Cerebellar cortex (tissue), 1 donor: Measurements from ENCODE around the gene ANKRD29.

Experiments used
- DNase-seq: peaks from one replicate; pipeline ENCODE4 v3.0.0-alpha.2; 2015; ENCODE audit warnings: low spot score

Gene ANKRD29

GRCh38 chr18:23684515-23685197 is 21.9 kb upstream of the ANKRD29 start:
- DNase-seq = no peak

DNA sequence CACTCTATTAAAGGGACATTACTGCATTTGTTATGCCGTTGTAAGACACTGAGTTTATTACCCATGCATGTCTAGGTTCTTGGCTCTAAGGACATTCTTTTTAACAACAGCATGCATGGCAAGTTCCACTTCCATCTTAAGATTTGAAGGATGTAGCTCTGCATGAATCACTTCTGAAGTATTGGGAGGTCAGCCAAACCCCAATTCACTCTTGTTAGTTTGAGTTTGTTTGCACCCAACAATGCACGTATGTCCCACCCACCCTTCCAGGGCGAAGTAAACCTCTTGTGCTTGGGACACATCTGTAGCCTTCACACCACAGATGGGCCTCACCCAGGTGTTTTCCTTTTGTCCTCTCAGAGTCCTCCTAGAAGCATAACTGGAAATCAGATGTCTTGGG is 21.0 kb upstream of the ANKRD29 start:
- no peak for DNase-seq

DNA sequence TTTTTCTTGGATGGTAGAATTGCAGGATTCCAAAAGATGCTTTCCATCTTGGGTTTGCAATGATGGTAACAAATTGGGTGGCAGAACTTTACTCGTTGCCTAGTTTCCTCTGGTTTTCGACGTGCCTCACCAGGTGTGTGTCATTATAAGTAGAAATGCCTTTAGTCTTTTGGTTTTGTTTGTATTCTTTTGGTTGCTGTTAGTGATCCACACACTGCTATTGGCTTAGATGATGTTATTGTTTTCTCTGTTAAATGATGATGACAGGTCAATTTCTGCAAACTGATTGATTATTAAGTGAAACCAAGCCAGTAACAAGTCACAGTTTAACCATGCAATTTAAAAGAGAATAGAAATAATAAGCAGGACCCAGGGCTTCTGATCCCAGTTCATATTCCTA is 20.4 kb upstream of the ANKRD29 start:
- no peak for DNase-seq

DNA sequence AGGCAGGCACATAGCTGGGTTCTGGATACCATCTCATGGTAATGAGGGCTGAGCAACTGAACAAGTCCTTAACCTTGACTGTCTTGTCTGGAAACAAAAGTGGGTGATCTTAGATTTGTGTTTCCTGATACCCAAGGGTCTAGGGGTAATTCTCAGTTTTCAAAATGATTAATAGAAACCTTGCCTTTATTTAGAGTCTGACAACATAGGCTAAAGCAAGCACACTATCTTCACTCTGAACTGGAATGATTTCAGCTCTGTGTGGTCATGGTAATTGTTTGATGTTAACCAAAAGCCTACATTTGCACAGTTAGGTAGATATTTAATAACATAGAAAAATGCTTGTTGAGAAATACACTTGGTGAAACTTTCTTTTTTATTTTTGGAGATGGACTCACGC is 19.8 kb upstream of the ANKRD29 start:
- DNase-seq = no peak

DNA sequence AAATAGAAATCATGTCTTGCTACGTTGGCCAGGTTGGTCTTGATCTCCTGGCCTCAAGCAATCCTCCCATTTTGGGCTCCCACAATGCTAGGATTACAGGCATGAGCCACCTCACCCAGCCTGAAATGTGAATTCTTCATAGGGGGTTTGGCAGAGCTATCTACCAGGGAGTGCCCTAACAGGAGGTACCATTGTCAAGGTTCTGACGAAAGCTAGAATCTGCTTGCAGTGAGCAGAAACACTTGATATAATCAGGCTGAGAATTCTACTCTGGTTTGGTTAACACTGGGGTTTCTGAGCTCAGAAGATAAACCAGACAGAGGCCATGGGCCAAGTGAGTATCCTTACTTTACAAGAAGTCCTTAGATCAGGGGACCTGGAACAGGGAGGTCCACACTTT is 19.3 kb upstream of the ANKRD29 start:
- DNase-seq = no peak

- no peak for DNase-seq
Measured at GRCh38 chr18:23675896-23676295, 13.2 kb upstream of the ANKRD29 start.

DNA sequence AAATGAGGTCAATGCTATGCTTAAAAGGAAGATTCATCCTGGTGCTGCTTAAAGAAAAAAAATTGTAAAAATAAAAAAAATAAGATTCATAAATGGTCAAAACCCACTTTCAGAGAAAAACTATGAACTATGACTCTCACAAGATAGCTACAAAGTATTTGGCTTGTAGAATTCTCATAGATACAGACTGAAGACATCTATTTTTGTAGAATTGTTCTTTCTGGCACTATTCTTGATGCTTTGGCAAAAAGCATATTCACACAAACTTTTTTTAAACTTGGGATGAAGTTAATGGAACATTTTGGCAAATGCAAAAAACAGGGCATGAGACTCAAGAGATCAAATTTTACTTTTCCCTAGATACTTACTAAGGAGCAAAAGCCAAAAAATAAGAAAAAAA is 12.5 kb upstream of the ANKRD29 start:
- DNase-seq = no peak

DNA sequence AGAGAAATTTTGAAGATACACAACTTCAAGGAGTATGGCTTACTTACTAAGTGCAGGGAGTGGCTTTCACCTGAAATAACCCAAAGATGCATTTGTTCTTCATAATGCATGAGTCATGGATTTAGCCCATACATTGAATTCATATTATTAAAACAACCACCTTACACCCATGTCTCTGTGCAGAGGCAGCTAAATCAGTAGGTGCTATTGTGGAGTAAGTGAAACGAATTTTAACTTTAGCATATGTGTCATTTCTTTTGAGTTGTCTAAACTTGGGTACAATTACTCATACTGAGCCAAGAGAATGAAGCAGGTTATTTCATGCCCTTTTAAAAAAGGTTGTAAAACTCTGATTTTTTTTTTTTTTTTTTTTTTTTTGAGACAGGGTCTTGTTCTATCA is 11.0 kb upstream of the ANKRD29 start:
- DNase-seq = no peak

GRCh38 chr18:23671564-23671963 is 8.9 kb upstream of the ANKRD29 start:
- DNase-seq = no peak

GRCh38 chr18:23669804-23670405 is 7.2 kb upstream of the ANKRD29 start:
- DNase-seq = no peak

DNA sequence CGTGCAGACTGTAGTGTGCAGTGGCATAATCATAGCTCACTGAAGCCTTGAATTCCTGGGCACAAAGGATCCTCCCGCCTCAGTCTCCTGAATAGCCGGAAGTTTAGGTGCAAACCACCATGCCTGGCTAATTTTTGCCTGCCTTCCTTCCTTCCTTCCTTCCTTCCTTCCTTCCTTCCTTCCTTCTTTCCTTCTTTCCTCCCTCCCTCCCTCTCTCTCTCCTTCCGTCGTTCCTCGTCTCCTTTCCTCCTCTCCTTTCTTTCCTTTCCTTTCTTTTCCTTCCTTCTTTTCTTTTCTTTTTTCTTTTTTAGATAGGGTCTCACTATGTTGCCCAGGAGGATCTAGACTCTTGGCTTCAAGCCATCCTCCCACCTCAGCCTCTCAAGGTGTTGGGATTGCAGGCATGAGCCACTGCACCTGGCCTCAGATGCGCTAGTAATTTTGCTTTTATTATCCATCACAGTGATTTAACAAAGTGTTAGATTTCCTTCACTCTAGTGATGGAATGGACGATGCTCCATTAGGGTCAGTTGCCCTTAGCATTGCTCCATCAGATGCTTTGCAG is 6.6 kb upstream of the ANKRD29 start:
- no peak for DNase-seq

- DNase-seq = no peak
Measured at GRCh38 chr18:23668731-23669130, 6.0 kb upstream of the ANKRD29 start.

DNA sequence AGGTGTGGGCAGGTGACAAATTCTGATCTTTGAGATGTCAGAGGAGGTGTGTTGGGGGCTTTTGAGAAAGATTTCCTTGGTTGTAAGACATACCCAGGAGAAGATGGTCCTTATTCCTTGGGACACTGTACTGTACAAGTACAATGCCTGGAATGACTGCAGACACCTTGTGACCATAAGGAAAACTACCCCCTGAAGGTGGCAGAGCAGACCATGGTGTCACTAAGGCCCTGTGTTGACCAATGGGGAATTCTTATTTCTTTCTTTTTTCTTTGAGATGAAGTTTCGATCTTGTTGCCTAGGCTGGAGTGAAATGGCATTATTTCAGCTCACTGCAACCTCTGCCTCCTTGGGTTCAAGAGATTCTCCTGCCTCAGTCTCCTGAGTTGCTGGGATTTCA is 4.4 kb upstream of the ANKRD29 start:
- no peak for DNase-seq

- no peak for DNase-seq
Measured at GRCh38 chr18:23664674-23665073, 2.0 kb upstream of the ANKRD29 start.

- no peak for DNase-seq
Measured at GRCh38 chr18:23661735-23662308, 889 bp downstream of the ANKRD29 start.

GRCh38 chr18:23658285-23658684 is 4.4 kb downstream of the ANKRD29 start:
- no peak for DNase-seq

GRCh38 chr18:23652232-23652631 is 10.5 kb downstream of the ANKRD29 start:
- no peak for DNase-seq

DNA sequence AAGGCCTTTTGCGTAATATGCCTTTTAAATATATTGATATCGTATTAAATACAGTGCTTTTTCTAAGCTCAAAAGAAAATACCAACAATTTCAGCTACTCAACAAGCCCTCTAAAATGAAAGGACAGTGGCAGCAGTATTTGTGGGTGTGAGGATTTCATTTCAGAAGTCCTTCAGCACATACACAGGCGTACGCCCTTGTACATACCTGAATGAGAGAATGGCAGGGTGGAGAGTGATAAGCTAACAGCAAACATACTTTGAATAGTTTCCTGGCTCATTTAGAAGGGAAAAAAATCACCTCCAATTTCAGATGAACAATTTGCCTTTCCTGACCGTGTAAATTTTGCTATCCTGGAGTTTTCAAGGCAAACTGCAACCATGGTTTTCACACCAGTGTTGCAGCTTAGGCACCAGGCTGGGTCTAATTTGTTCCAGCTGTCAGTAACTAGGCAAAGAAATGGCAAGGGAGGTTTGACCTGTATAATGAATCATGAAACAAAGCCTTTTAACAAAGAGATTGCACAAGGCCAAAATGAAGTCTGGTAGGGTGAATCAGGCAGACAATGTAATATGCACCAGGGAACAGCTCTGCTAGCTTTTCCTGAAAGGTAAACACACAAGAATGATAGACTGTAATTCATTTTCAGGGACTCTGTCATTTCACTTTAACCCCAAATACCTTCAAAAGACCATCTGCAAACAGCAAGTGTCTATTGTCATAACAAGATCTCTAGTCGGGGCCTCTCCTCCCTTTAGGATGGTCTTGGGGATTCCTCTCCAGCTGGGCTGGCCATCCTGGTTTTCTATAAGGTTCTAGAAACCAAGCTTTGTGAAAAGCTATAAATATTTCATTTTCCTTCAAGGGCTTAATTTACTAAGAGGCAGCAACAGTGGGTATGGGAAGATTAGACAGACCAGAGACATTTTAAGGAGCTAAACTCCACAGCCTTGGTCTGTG is 11.5 kb downstream of the ANKRD29 start:
- DNase-seq = no peak

DNA sequence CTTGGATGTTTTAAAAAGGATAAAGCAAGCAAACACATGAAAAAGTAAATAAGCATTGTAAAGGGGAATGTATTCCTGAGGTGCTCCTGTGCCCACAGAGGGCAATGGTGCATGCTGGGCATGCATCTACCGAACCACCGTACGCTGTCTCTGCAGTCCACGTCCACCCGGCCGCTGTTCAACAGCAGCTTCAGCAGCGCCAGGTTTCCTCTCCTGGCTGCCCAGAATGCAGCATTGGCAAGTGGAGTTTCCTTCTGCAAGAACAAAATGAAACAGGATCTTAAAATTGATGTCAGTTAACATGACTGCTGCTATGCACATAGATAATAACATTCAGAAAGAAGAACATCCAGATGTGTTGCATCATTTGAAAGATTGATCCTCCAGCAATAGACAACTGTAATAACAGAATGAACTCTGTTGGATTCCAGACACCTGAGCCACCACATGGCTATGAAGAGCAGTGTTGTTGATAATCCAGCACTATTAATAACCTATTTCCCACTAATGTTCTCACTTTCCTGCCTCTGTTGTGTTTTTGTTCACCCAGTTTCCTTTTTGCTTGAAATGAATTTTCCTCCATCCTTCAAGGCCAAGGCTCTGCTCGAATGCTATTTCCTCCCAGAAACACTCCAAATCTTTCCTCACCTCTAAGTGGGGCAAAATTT is 13.6 kb downstream of the ANKRD29 start:
- no peak for DNase-seq

DNA sequence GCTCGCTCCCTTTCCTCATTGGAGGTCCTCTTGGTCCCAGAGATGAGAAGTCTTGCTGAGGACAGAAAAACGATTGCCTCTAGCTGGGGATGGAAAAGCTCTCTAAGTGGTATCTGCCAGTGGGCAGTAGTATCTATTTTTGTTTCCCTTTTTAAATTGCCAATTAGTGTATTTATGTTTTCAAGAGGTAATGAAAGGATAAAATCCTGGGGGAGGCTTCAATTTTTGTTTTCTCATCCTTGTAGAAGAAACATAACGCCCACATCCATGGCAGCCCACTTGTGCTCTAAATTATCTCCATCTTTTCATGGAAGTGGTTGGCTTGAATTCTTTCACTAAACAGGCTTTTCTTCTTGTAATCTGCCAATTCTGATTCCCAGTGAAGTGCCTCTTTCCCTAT is 14.3 kb downstream of the ANKRD29 start:
- no peak for DNase-seq

- no peak for DNase-seq
Measured at GRCh38 chr18:23646282-23646681, 16.4 kb downstream of the ANKRD29 start.
